Hypothalamus (tissue), 51 donors: ENCODE measurements around the gene M1AP.

Experiments used
- DNase-seq, 51 donors: peaks; one replicate each; lab custom pipeline; 2025; lab: John Stamatoyannopoulos, UW

Gene M1AP

DNA sequence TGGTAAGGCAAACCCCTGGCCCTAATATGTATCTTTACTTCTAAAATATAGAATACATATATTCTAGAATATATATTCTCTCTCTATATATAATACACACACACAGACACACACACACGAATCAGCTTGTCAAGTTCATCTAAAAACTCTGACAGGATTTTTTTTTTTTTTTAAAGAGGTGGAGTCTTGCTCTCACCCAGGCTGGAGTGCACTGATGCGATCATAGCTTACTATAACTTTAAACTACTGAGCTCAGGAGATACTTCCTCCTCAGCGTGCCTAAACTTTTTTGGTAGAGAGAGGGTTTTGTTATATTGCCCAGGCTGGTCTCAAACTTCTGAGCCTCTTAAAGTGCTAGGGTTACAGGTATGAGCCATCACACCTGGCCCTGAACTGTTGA, 48.5 kb downstream of the M1AP start:
- no peak for DNase-seq

GRCh38 chr2:74597410-74597809, 50.7 kb downstream of the M1AP start:
- DNase-seq, result no peak

DNA sequence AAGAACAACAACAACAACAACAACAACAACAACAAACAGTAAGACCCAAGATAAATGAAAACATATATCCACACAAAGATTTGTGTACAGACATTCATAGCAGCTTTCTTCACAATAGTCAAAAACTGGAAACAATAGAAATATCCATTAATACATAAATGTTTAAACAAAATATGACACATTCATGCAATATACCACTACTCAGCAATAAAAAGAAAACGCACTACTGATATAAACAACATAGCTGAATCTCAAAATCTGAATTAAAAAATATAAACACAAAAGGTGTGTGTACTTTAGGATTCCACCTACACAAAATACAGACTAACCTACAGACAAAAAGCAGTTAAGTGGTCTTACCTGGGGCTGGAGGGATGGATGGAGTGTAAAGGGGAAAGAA, 51.5 kb downstream of the M1AP start:
- no peak for DNase-seq

DNA sequence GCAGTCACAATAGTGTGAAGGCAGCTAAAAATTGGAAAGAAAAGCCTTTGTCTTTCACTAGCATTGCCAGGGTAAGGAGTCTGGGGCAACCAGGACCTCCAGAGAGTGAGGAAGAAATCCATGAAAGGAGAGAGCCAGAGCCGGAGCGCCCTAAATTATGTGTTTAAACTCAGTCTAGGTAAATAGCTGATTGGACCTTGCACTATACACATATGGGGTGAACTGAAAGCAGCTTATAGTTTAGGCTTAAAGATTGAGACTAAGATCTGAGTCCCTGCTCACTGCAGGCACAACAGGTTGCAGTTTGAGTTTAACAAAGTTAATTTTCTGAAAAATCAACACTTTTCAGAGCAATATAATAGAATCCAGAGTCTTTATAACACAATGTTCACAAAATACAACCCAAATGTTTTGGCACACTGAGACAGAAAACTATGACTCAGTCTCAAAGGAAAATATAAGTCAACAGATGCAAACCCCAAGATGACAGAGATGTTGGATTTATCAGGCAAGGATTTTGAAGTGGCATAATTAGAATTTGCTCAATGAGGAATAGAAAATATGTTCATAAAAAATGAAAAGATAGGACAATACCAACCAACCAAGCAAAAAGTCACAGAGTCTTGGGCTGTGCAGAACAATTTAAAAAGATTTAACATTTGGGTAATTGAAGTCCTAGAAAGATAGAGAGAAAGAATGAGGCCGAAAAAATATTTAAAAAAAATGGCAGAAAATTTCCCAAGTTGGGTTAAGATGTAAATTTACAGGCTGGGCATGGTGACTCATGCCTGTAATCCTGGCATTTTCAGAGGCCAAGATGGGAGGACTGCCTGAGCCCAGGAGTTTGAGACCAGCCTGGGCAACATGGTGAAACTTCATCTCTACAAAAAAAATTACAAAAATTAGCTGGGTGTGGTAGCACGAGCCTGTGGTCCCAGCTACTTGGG, 54.0 kb downstream of the M1AP start:
- no peak for DNase-seq

GRCh38 chr2:74588664-74589063, 59.5 kb downstream of the M1AP start:
- DNase-seq, result no peak

DNA sequence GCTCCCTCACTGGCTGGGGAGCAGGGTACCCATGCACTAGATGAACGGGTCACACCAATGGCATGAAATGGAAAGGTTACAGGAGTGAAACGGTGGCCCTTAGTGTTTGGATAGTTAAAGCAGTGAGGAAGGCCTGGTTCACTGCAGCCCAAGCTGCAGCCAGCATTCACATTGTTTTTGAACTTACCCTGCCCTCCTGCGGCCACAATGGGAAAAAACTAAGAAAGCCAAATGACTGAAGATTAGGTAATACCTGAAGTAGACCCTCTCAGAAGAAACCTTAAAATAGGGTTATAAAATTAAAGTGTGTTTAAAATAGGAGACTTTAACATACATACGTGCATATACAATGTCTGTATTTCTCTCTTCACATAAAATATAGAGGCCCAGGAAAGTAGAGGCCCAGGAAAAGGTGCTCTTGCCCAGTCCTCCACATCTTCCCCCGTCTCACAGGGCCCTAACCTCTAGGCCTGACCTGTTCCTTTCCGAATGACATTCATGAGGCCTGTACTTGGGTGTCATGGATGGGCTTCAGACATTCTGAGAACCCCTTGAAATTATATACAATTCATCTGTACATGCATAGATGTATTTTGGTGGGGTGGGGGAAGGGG, 60.4 kb downstream of the M1AP start:
- DNase-seq, result peak in 37 of 51 donors; percentile 1 to 69 (median 24)

GRCh38 chr2:74585406-74586185, 62.5 kb downstream of the M1AP start:
- DNase-seq, result peak in 10 of 51 donors; percentile 3 to 28 (median 10)

DNA sequence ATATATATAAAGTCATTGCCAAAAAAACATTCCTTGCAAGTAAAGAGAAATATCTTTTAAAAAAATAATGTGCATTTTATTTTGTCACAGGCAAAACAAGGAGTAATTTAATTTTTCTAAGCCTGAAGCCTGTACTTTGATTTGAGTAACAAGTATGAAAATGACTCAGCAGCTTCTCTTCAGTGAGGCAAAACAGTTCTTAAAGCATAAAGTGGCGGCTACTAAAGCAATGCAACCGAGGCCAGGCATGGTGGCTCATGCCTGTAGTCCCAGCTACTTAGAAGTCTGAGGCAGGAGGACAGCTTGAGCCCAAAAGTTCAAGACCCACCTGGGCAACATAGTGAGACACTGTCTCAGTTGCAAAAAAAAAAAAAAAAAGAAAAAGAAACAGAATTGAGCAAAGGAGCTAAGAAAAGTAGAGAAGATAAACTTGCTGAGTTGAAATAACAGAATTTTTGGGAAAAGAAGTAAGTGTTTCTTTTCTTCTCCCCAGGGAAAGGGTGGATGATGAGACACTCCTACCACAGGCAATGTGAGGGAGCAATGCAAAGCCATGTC, 64.0 kb downstream of the M1AP start:
- no peak for DNase-seq

DNA sequence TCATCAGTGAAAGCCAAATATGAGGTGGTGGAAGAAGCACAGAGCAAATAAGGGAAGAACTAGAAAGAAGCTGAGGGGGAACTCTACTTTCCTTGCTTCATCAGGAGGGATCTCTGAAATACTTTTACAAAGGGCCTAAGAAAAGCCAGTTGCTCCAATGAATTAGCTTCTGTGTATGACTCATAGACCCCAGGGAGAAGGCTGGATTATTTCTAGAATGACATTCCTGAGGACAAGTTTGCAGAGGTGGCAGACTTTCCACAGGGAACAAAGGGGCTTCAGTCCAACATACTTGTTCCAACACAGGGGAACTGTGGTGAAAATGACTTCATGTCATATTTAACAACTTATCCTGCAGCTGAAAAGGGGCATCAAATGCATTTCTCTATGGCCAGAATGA, 64.6 kb downstream of the M1AP start:
- no peak for DNase-seq

GRCh38 chr2:74582184-74582583, 65.9 kb downstream of the M1AP start:
- DNase-seq, result no peak

GRCh38 chr2:74581463-74581862, 66.7 kb downstream of the M1AP start:
- DNase-seq, result no peak

GRCh38 chr2:74578408-74578807, 69.7 kb downstream of the M1AP start:
- no peak for DNase-seq

DNA sequence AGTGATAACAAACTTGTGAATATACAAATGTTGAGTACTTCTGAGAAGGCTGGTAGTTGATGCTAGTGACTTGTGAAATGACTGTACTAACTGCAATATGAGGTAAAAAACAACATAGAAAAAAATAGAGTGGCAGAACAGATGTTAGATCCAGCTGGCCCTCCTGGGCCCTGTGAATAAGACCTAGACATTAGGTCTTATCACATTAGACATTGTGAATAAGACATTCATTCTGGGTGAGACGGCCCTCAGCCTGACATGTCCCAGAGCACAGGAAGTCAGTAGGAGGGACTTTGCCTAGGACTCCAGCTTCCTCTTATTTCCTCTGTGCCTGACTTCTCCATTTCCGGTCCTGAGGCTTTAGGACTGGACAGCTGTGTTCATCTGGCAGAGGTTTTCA, 70.7 kb downstream of the M1AP start:
- DNase-seq, result no peak

GRCh38 chr2:74576863-74577229, 71.3 kb downstream of the M1AP start:
- DNase-seq, result peak in 3 of 51 donors; percentile 16 to 32 (median 27)

DNA sequence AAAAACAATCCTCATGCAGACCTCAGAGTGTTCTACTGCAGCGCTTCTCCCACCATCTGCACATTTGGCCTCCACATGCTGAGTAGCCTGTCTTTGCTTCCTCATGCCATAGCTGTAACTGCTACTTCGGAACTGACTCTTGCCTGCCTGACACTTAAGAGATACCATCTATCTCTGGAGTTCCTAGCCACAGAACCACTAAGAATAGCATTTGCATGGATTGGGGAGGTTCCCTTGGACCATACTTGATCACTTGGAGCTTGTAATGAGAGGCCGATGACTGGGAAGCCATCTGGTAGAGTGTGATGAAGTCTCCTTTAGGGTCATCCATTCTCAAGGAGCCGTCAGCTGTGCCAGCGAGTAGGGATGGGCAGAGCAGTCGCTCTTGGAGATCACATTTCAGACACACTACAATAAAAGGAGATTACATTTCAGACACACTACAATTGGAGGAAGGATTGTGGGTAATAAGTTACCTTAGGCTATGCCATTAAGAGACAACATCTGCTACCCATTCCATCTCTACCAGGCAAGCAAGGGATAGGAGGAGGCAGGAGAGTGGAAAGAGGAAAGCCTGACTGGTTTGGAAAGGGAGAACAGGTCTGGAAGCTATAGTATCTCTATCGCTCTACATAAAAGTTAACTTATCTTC, 71.8 kb downstream of the M1AP start:
- DNase-seq, result no peak

DNA sequence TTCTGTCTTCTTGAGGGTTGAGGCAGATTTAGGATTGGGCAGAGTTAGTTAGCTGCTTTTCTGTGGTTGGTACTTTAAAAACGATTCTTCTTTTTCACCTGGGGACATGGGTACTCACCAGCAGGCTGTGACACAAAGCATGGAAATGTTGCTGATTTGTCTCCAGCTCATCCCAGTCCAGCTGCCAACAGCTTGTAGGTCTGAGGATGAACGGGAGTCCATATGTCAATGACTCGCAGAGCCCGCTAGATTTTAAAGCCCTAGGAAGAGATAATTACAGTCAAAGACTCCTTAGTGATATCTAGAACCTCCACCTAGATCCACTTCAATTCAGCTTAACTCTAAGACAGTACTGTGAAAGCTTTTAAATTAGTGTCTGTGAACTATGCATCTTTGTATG, 72.8 kb downstream of the M1AP start:
- DNase-seq, result no peak

DNA sequence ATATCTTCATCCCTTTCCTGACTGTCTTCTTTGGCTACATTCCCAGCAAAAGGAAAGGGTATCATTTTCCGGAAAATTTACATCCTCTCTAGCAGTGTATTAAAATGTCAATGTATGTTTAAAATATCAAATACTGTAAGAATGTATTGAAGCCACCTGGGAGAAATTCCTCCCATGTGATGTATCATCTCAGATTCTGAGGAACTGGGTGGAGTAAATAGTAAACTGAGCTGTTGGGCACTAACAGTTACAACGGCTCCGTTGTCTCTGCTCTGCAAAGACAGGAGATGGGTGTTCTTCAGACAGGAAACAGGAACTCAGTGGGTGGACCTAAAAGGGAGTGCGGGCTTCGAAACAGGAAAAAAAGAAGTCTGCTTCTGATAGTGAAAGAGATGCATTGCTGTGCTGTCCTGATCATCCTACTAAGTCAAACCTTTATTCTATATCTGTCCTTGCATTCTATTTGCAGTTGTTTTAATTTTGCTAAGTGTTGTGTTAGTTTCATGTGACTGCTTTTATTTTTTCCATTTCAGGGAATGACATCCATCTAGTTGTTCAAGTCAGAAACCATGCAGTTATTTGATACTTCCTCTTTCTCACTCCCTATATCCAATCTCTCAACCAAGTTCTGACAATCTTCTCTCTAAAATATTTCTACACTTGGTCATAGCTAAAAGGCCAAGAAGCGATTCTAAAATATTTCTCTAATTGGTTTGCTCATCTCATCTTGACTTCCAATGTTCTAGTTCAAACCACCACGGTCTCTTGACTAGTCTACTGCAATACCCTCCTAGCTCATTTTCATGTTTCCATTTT, 74.2 kb downstream of the M1AP start:
- peak in 1 of 51 donors; percentile 17 for DNase-seq

DNA sequence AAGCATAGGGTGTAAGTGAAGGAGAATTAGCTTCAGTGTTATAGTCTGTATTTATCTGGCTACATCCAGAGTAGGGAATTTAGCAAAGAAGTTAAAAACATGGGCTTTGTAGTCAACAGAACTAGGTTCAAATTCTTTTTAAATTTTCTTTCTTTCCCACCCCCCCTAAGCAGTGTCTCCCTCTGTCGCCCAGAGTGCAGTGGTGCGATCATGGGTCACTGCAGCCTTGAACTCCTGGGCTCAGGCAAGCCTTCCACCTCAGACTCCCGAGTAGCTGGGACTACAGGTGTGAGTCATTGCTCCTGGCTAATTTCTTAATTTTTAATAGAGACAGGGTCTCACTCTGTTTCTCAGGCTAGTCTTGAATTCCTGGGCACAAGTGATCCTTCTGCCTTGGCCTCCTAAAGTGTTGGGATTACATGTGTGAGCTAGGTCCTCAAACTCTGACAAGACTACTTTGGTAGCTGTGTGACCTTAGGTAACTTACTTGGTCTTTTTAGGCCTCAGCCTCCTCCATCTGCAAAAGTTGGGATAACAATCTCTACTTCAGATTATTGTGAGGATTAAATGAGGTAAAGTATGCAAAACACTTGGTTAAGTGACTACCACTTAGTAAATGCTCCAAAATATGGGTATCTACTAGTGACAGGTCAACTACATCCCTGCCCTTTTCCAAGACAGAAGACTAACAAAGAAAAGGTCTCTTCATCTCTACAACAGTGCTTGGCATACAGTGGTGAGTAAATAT, 75.8 kb downstream of the M1AP start:
- no peak for DNase-seq

DNA sequence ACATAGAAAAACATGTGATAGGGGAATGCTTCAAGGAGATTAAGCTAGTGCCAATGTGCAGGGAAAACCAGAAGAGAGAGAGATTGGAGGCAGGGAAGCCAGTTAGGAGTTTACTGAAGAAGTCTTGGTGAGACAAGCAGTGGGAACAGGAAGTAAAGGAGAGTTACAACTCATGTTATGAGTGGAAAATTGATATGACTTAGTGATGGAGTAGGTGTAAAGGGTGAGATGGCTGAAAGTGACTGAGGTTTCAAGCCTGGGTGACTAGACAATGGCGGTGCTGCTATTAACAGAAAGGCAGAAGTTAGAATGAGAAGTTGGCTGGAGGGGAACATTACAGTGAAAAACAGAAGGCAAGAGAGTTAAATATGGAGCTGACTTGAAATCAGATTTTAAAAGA, 77.1 kb downstream of the M1AP start:
- DNase-seq, result no peak
